ENCODE measurements around the gene EPS8L2.

GRCh38 chr11:680970-681369 is 25.1 kb upstream of the EPS8L2 start:
- no peak for TF ChIP-seq GFI1B (tag by site-specific recombination; IDR thresholded peaks at IDR 0.05)
- no peak for TF ChIP-seq PATZ1 (tag by site-specific recombination; IDR thresholded peaks at IDR 0.05)
- TF ChIP-seq YY1 (tag by site-specific recombination; IDR thresholded peaks at IDR 0.05) = no peak
- TF ChIP-seq ZNF585B (tag by site-specific recombination; IDR thresholded peaks at IDR 0.05) = no peak
- TF ChIP-seq ZNF391 (tag by site-specific recombination; IDR thresholded peaks at IDR 0.05; ENCODE audit: borderline replicate concordance, low read depth) = no peak
- TF ChIP-seq MYNN (tag by site-specific recombination; IDR thresholded peaks at IDR 0.05; ENCODE audit: borderline replicate concordance) = no peak
- no peak for TF ChIP-seq ZNF426 (tag by site-specific recombination; IDR thresholded peaks at IDR 0.05)
- no peak for TF ChIP-seq PRDM2 (tag by site-specific recombination; IDR thresholded peaks at IDR 0.05; ENCODE audit: borderline replicate concordance)
